Ishikawa (cell line): ENCODE results near the gene CFAP54.

Experiments
- CEBPB ChIP-seq: IDR thresholded peaks from 2 replicates; pipeline ENCODE4 v1.6.1; 2012
- CREB1 ChIP-seq: IDR thresholded peaks from 2 replicates; pipeline ENCODE4 v1.6.1; 2012; ENCODE audit warnings: low read depth
- EGR1 ChIP-seq: IDR thresholded peaks from 2 replicates; pipeline ENCODE4 v1.6.1; 2012
- EP300 ChIP-seq: IDR thresholded peaks from 2 replicates; pipeline ENCODE4 v1.6.1; 2012; ENCODE audit warnings: borderline replicate concordance
- FOXM1 ChIP-seq: IDR thresholded peaks from 2 replicates; pipeline ENCODE4 v1.6.1; 2012; ENCODE audit warnings: low read depth, borderline replicate concordance
- NFIC ChIP-seq: IDR thresholded peaks from 2 replicates; pipeline ENCODE4 v1.6.1; 2012
- RAD21 ChIP-seq: IDR thresholded peaks from 2 replicates; pipeline ENCODE4 v1.6.1; 2012; ENCODE audit warnings: low read depth
- REST ChIP-seq: IDR thresholded peaks from 2 replicates; pipeline ENCODE4 v1.6.1; 2012; ENCODE audit warnings: low read depth, mild to moderate bottlenecking
- TAF1 ChIP-seq: IDR thresholded peaks from 2 replicates; pipeline ENCODE4 v1.6.1; 2012; ENCODE audit warnings: low read depth, mild to moderate bottlenecking
- TCF12 ChIP-seq: IDR thresholded peaks from 2 replicates; pipeline ENCODE4 v1.6.1; 2012; ENCODE audit warnings: low read depth
- TEAD4 ChIP-seq: IDR thresholded peaks from 2 replicates; pipeline ENCODE4 v1.6.1; 2012
- YY1 ChIP-seq: IDR thresholded peaks from 2 replicates; pipeline ENCODE4 v1.6.1; 2012; ENCODE audit warnings: low read depth
- ZBTB7A ChIP-seq: IDR thresholded peaks from 2 replicates; pipeline ENCODE4 v1.6.1; 2012; ENCODE audit warnings: low read depth
- TF ChIP-seq, protein P1 (sequence below): IDR thresholded peaks from 2 replicates; pipeline ENCODE4 v1.6.1; 2012
- TF ChIP-seq, protein P2 (sequence below): IDR thresholded peaks from 2 replicates; pipeline ENCODE4 v1.6.1; 2012

The CFAP54 gene

GRCh38 chr12:96447256-96447655, 42.1 kb upstream of the CFAP54 start:
- TF ChIP-seq, protein P1, sequence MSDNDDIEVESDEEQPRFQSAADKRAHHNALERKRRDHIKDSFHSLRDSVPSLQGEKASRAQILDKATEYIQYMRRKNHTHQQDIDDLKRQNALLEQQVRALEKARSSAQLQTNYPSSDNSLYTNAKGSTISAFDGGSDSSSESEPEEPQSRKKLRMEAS = no peak
- TF ChIP-seq TCF12 = no peak
- no peak for TF ChIP-seq CEBPB
- no peak for TF ChIP-seq EP300
- no peak for TF ChIP-seq NFIC
- no peak for TF ChIP-seq RAD21
- TF ChIP-seq CREB1 = no peak
- TF ChIP-seq FOXM1 = no peak
- TF ChIP-seq YY1 = no peak
- no peak for TF ChIP-seq REST
- TF ChIP-seq EGR1 = no peak
- TF ChIP-seq TAF1 = no peak
- TF ChIP-seq, protein P2, sequence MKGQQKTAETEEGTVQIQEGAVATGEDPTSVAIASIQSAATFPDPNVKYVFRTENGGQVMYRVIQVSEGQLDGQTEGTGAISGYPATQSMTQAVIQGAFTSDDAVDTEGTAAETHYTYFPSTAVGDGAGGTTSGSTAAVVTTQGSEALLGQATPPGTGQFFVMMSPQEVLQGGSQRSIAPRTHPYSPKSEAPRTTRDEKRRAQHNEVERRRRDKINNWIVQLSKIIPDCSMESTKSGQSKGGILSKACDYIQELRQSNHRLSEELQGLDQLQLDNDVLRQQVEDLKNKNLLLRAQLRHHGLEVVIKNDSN = no peak
- no peak for TF ChIP-seq TEAD4
- TF ChIP-seq ZBTB7A = no peak

DNA sequence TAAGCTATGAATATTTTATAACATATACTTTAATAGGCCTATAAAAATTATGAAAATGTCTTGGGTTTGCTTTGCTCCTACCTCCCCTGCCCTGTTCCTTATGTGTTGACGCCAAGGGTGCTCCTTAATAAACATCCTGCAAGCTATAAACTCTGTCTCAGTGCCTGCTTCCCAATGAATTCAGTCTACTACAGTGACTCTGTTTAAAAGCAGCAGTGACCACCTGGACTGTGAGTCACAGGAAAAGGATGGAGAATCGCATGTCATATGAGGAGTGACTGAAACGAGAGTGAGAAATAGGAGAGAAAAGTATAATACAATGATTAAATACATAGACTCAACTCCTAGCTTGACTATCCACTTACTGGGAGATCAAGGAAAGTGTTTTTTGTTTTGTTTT, 41.1 kb upstream of the CFAP54 start:
- no peak for TF ChIP-seq TEAD4
- no peak for TF ChIP-seq TCF12
- no peak for TF ChIP-seq RAD21
- TF ChIP-seq EP300 = no peak
- TF ChIP-seq NFIC = no peak
- no peak for TF ChIP-seq CEBPB
- no peak for TF ChIP-seq CREB1
- no peak for TF ChIP-seq YY1
- no peak for TF ChIP-seq FOXM1
- no peak for TF ChIP-seq REST
- TF ChIP-seq EGR1 = no peak
- TF ChIP-seq, protein P2 = no peak
- TF ChIP-seq TAF1 = no peak
- TF ChIP-seq, protein P1 = no peak

DNA sequence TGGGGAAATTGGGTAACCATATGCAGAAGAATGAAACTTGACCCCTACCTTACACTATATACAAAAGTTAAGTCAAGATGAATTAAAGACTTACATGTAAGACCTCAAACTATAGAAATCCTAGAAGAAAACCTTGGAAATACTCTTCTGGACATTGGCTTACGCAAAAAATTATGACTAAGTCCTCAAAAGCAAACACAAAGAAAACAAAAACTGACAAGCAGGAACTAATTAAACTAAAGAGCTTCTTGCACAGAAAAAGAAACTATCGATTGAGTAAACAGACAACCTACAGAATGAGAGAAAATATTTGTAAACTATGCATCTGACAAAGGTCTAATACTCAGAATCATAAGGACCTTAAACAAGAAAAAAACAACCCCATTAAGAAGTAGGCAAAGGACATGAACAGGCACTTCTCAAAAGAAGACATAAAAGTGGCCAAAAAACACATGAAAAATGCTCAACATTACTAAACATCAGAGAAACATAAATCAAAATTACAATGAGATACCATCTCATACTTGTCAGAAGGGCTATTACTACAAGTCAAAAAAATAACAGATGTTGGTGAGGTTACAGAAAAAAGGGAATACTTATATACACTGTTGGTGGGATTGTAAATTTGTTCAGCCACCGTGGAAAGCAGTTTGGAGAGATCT, 37.0 kb upstream of the CFAP54 start:
- no peak for TF ChIP-seq CREB1
- no peak for TF ChIP-seq TAF1
- TF ChIP-seq CEBPB = no peak

DNA sequence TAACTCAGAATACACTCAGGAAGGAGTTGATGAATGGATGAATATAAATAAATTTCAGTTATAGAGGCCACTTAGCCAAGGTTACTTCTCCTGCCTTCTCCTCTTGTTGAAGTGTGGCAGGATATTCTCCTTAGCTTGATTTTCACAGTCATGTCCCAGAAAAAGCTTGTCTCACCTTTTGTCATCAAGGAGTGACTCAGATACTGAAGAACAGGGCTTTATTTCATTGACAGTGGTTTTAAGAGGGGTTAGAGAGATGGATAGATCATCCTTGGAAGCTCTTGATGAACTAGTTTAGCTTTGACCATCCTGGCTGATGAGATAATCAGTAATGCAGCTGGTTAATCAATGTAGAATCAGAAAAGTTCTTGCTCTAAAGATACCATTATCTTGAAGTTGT, 35.0 kb upstream of the CFAP54 start:
- TF ChIP-seq REST = no peak
- no peak for TF ChIP-seq TEAD4
- no peak for TF ChIP-seq TCF12

- TF ChIP-seq EGR1 = no peak
- no peak for TF ChIP-seq REST
- no peak for TF ChIP-seq TEAD4
- no peak for TF ChIP-seq EP300
- no peak for TF ChIP-seq FOXM1
- no peak for TF ChIP-seq ZBTB7A
- TF ChIP-seq TAF1 = no peak
- no peak for TF ChIP-seq RAD21
- TF ChIP-seq, protein P2 = no peak
- no peak for TF ChIP-seq NFIC
- no peak for TF ChIP-seq CEBPB
Observed at GRCh38 chr12:96456265-96456974, 33.0 kb upstream of the CFAP54 start.
